Parathyroid adenoma (tissue), 2 donors: ENCODE results near the gene HMGCL.

Experiments
- H2AFZ ChIP-seq: fragments of 300-600 bp; sonication (generic); one replicate; pipeline ENCODE4 v1.7.0; 2017; ENCODE audit warnings: antibody characterized with exemption, mild to moderate bottlenecking
- H3K27ac ChIP-seq: fragments of 300-600 bp; sonication (generic); one replicate; pipeline ENCODE4 v1.7.0; 2017
- H3K27me3 ChIP-seq: fragments of 300-600 bp; sonication (generic); one replicate; pipeline ENCODE4 v1.7.0; 2017; ENCODE audit warnings: low read length; ENCODE audit not compliant: control insufficient read depth, insufficient read depth
- H3K36me3 ChIP-seq: fragments of 300-600 bp; sonication (generic); one replicate; pipeline ENCODE4 v1.7.0; 2017; ENCODE audit warnings: low read length; ENCODE audit not compliant: control insufficient read depth, insufficient read depth
- H3K4me1 ChIP-seq: fragments of 300-600 bp; sonication (generic); one replicate; pipeline ENCODE4 v1.7.0; 2017; ENCODE audit warnings: control low read depth
- H3K4me2 ChIP-seq: fragments of 300-600 bp; sonication (generic); one replicate; pipeline ENCODE4 v1.7.0; 2017; ENCODE audit warnings: low read length
- H3K4me3 ChIP-seq: fragments of 300-600 bp; sonication (generic); one replicate; pipeline ENCODE4 v1.7.0; 2017; ENCODE audit warnings: low read depth, low read length
- H3K79me2 ChIP-seq: fragments of 300-600 bp; sonication (generic); one replicate; pipeline ENCODE4 v1.7.0; 2017; ENCODE audit warnings: control low read depth
- H3K9ac ChIP-seq: fragments of 300-600 bp; sonication (generic); one replicate; pipeline ENCODE4 v1.7.0; 2017; ENCODE audit warnings: mild to moderate bottlenecking
- H3K9me3 ChIP-seq: fragments of 300-600 bp; sonication (generic); one replicate; pipeline ENCODE4 v1.7.0; 2017; ENCODE audit warnings: low read length; ENCODE audit not compliant: control insufficient read depth
- TF ChIP-seq, protein P1 (sequence below): fragments of 300-600 bp; sonication (generic); IDR thresholded peaks from one replicate; pipeline ENCODE4 v1.7.0; 2017; ENCODE audit warnings: antibody characterized with exemption, mild to moderate bottlenecking
- donor health status: primary hyperparathyroidism.

Gene HMGCL

DNA sequence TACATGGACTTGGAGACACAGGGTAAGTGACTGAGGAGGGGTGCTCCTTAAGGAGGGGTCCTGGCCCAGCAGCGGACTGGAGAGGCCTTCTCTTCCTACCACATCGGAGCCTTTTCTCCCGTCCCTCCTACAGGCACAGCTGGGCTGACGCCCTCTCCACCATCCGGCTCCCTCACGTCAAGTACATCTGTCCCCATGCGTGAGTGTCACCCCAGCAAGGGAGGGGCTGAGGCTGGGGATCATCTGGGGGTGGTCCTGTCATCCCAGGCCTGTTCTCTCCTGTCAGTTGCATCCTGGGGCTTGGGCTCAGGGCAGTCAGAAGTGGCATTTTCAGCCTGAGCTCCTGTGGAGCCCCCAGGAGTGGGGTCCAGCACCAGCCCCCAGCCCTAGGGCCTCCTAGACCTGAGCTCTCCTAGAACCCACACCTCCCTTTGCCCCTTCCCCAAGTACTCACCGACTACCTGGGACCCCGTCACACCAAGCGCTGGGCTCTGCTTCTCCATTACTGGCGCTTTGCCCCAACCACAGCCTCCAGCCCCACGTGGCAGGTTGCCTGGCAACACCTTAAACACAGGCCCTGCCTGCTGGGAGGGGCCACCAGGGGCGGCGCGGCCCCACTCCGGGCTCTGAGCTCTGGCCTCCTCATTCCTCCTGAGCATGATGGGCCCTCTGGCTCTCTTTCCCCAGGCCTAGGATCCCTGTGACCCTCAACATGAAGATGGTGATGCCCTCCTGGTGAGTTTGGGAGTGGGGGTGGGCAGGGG is 32.0 kb downstream of the HMGCL start:
- Histone ChIP-seq H3K4me2 (peak overlapping the region; percentile 1), H3K4me3 (peak overlapping the region; percentile 3), H3K27ac (no peak overlapping the region), H3K36me3 (no peaks in the 10 kb centered on the region), H3K9me3 (no peaks in the 10 kb centered on the region), H3K79me2 (peaks cover 3% of the 10 kb centered on the region), H2AFZ (no peak overlapping the region), H3K27me3 (no peaks in the 10 kb centered on the region), H3K9ac (no peak overlapping the region), H3K4me1 (peaks cover 2% of the 10 kb centered on the region)
- TF ChIP-seq, protein P1, sequence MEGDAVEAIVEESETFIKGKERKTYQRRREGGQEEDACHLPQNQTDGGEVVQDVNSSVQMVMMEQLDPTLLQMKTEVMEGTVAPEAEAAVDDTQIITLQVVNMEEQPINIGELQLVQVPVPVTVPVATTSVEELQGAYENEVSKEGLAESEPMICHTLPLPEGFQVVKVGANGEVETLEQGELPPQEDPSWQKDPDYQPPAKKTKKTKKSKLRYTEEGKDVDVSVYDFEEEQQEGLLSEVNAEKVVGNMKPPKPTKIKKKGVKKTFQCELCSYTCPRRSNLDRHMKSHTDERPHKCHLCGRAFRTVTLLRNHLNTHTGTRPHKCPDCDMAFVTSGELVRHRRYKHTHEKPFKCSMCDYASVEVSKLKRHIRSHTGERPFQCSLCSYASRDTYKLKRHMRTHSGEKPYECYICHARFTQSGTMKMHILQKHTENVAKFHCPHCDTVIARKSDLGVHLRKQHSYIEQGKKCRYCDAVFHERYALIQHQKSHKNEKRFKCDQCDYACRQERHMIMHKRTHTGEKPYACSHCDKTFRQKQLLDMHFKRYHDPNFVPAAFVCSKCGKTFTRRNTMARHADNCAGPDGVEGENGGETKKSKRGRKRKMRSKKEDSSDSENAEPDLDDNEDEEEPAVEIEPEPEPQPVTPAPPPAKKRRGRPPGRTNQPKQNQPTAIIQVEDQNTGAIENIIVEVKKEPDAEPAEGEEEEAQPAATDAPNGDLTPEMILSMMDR: no peak

GRCh38 chr1:23792151-23792945 is 32.9 kb downstream of the HMGCL start:
- H3K36me3 ChIP-seq: no peaks in the 10 kb centered on the region
- TF ChIP-seq, protein P1: no peak
- no peaks in the 10 kb centered on the region for H3K27me3 ChIP-seq
- no peak overlapping the region for H2AFZ ChIP-seq
- H3K79me2 ChIP-seq: peaks cover 3% of the 10 kb centered on the region
- peaks cover 2% of the 10 kb centered on the region for H3K4me1 ChIP-seq
- no peak overlapping the region for H3K27ac ChIP-seq
- H3K4me3 ChIP-seq: peak overlapping the region; percentile 86
- no peaks in the 10 kb centered on the region for H3K9me3 ChIP-seq
- H3K4me2 ChIP-seq: peak overlapping the region; percentile 93
- no peak overlapping the region for H3K9ac ChIP-seq

DNA sequence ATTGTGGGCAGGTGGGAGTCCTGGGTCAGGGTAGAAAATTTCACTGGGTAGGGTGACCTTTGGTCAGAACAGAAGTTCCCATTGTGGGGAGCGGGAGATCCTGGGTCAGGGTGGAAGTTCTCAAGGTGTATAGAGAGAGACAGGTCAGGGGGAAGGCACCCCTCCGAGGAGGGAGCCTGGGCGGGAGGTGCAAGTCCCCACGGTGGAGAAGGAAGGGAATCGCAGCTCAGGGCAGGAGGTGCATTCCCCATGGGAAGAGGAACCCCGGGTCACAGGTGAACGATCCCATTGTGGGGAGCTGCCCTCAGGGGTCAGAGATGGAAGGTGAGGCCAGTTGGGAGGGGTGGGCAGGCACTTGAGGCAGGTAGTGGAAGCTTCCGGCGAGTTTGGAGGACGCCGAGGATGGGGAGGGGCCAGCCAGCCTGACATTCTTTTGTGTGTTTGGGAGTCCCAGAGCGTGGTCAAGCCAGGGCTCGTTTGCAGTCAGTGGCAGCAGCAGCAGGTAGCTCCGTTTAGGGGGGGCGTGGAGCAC is 33.6 kb downstream of the HMGCL start:
- H3K9ac ChIP-seq: no peak overlapping the region
- no peaks in the 10 kb centered on the region for H3K36me3 ChIP-seq
- TF ChIP-seq, protein P1: no peak
- peak overlapping the region; percentile 86 for H3K4me3 ChIP-seq
- H3K27ac ChIP-seq: peak overlapping the region; percentile 53
- H3K4me1 ChIP-seq: no peaks in the 10 kb centered on the region
- peak overlapping the region; percentile 93 for H3K4me2 ChIP-seq
- no peaks in the 10 kb centered on the region for H3K9me3 ChIP-seq
- no peaks in the 10 kb centered on the region for H3K27me3 ChIP-seq
- H3K79me2 ChIP-seq: peaks cover 3% of the 10 kb centered on the region
- peak overlapping the region; percentile 61 for H2AFZ ChIP-seq

GRCh38 chr1:23790696-23791515 is 34.3 kb downstream of the HMGCL start, which contains the start of gene LYPLA2:
TSS of gene LYPLA2 (plus strand) at chr1:23791145. CDS start at chr1:23792683, 1,538 bp downstream.
- Histone ChIP-seq H3K9me3 (no peaks in the 10 kb centered on the region), H3K79me2 (peaks cover 3% of the 10 kb centered on the region), H3K4me3 (peak within 1 kb of the TSS; percentile 86), H3K36me3 (no peaks in the 10 kb centered on the region), H3K27ac (peak within 1 kb of the TSS; percentile 53), H3K4me1 (no peaks in the 10 kb centered on the region), H2AFZ (peak within 1 kb of the TSS; percentile 61), H3K4me2 (peak within 1 kb of the TSS; percentile 93), H3K27me3 (no peaks in the 10 kb centered on the region), H3K9ac (no peak within 1 kb of the TSS)
- TF ChIP-seq, protein P1: no peak
